CD4-positive, alpha-beta memory T cell (primary cell): ENCODE data around the gene SDSL. TPM values are rescaled to one million over a fixed set of nuclear protein-coding genes. Genes with fewer than 3 reads are reported as not detected.

Experiments used
- CTCF ChIA-PET: fragments of 350-600 bp; sonication (Branson Sonifier 250); formaldehyde crosslinking; loops from one replicate; lab custom pipeline; 2021; ENCODE audit warnings: inconsistent platforms; ENCODE audit not compliant: partially characterized antibody; lab: Charles Lee
- POLR2A ChIA-PET: fragments of 350-600 bp; sonication (Branson Sonifier 250); formaldehyde crosslinking; loops from one replicate; lab custom pipeline; 2021; ENCODE audit not compliant: partially characterized antibody; lab: Charles Lee
- DNase-seq, 5 donors: peaks; one replicate each; pipeline versions ENCODE4 v3.0.0 to v3.0.0-alpha.2; 2020 to 2022; ENCODE audit warnings: mixed read lengths in 1 of 5
- H3K27ac ChIP-seq: one replicate; pipeline ENCODE4 v1.7.0; 2013; ENCODE audit warnings: low read depth, low read length
- H3K27me3 ChIP-seq: 2 replicates; pipeline ENCODE4 v1.7.0; 2013; ENCODE audit warnings: mild to moderate bottlenecking, low read length, moderate library complexity; ENCODE audit not compliant: insufficient read depth
- H3K36me3 ChIP-seq: 2 replicates; pipeline ENCODE4 v1.7.0; 2013; ENCODE audit warnings: mild to moderate bottlenecking, low read length, moderate library complexity; ENCODE audit not compliant: insufficient read depth
- H3K4me1 ChIP-seq: 2 replicates; pipeline ENCODE4 v1.7.0; 2013; ENCODE audit warnings: mild to moderate bottlenecking, low read length, moderate library complexity; ENCODE audit not compliant: insufficient read depth
- H3K4me3 ChIP-seq, 2 donors: one replicate each; pipeline ENCODE4 v1.7.0; 2013; ENCODE audit warnings: low read length in 2 of 2, mild to moderate bottlenecking in 1 of 2
- H3K9me3 ChIP-seq, 2 donors: one replicate each; pipeline ENCODE4 v1.7.0; 2013; ENCODE audit warnings: low read length in 2 of 2, control low read depth in 1 of 2; ENCODE audit not compliant: control insufficient read depth in 1 of 2
- H3K27ac Mint-ChIP-seq, 7 donors: one replicate each; pipeline ENCODE4 v1.8.0; 2020 to 2021; ENCODE audit warnings: mixed read lengths in 7 of 7, mild to moderate bottlenecking in 6 of 7, inconsistent platforms in 3 of 7, moderate library complexity in 3 of 7
- H3K27me3 Mint-ChIP-seq, 2 donors: one replicate each; pipeline ENCODE4 v1.8.0; 2020 to 2021; ENCODE audit warnings: mixed read lengths in 2 of 2
- H3K36me3 Mint-ChIP-seq, 2 donors: one replicate each; pipeline ENCODE4 v1.8.0; 2020 to 2021; ENCODE audit warnings: mixed read lengths in 2 of 2, inconsistent platforms in 1 of 2, mild to moderate bottlenecking in 1 of 2
- H3K4me1 Mint-ChIP-seq, 4 donors: one replicate each; pipeline ENCODE4 v1.8.0; 2020 to 2021; ENCODE audit warnings: mixed read lengths in 4 of 4, mild to moderate bottlenecking in 1 of 4
- H3K4me3 Mint-ChIP-seq, 8 donors: one replicate each; pipeline ENCODE4 v1.8.0; 2020 to 2021; ENCODE audit warnings: mixed read lengths in 8 of 8, mild to moderate bottlenecking in 7 of 8, moderate library complexity in 6 of 8, inconsistent platforms in 3 of 8
- H3K9me3 Mint-ChIP-seq, 8 donors: one replicate each; pipeline ENCODE4 v1.8.0; 2020 to 2021; ENCODE audit warnings: mixed read lengths in 8 of 8, mild to moderate bottlenecking in 5 of 8, inconsistent platforms in 3 of 8, moderate library complexity in 1 of 8
- intact Hi-C: fragments of 100-400 bp; cut with micrococcal nuclease; formaldehyde crosslinking; loops from one replicate; pipeline ENCODE4 v1.15.1; 2023
- polyA plus RNA-seq, 2 donors: library from polyadenylated mRNA; unstranded; fragments of 300-500 nt; fragmentation: Illumina TruSeq; gene quantifications; one replicate each; pipeline ENCODE4 v1.2.3, GENCODE V29; 2021
- total RNA-seq, 2 experiments: library from RNA; stranded (reverse); gene quantifications; one replicate each; pipeline ENCODE4 v1.2.3, GENCODE V29; 2021

The SDSL gene
- total and polyA plus RNA-seq, 4 experiments from 2014 or later: 0.67 to 1.1 TPM; not detected in 2

GRCh38 chr12:113384778-113385177 is 37.4 kb upstream of the SDSL start:
- Mint-ChIP-seq H3K4me3 (no peak overlapping the region), H3K36me3 (peaks cover 9 to 35% of the 10 kb centered on the region in 2 donors), H3K27ac (peak overlapping the region in 1 of 7 donors; percentile 38), H3K4me1 (no peaks in the 10 kb centered on the region), H3K9me3 (no peaks in the 10 kb centered on the region), H3K27me3 (no peaks in the 10 kb centered on the region)
- H3K4me3 ChIP-seq: no peak overlapping the region
- H3K9me3 ChIP-seq: no peaks in the 10 kb centered on the region
- H3K27me3 ChIP-seq: no peaks in the 10 kb centered on the region
- intact Hi-C loops: no loop called here
- H3K36me3 ChIP-seq: no peaks in the 10 kb centered on the region
- H3K4me1 ChIP-seq: no peaks in the 10 kb centered on the region
- H3K27ac ChIP-seq: no peak overlapping the region
- no peak for DNase-seq
- ChIA-PET CTCF (no interaction called here), POLR2A (no interaction called here)

- DNase-seq: no peak
- Histone ChIP-seq H3K36me3 (no peaks in the 10 kb centered on the region), H3K9me3 (no peaks in the 10 kb centered on the region), H3K27me3 (no peaks in the 10 kb centered on the region), H3K4me3 (no peak overlapping the region), H3K27ac (no peak overlapping the region), H3K4me1 (no peaks in the 10 kb centered on the region)
- Mint-ChIP-seq H3K27ac (peak overlapping the region in 3 of 7 donors; percentile 27 to 69 (median 38)), H3K36me3 (peaks cover 9 to 34% of the 10 kb centered on the region in 2 donors), H3K4me1 (no peaks in the 10 kb centered on the region), H3K4me3 (peak overlapping the region in 1 of 8 donors; percentile 26), H3K27me3 (no peaks in the 10 kb centered on the region), H3K9me3 (no peaks in the 10 kb centered on the region)
- intact Hi-C loops: no loop called here
- POLR2A ChIA-PET: no interaction called here
- CTCF ChIA-PET: no interaction called here
Observed at GRCh38 chr12:113385282-113385882, 36.8 kb upstream of the SDSL start.

GRCh38 chr12:113386866-113387566 is 35.2 kb upstream of the SDSL start:
- Histone ChIP-seq H3K27me3 (no peaks in the 10 kb centered on the region), H3K36me3 (no peaks in the 10 kb centered on the region), H3K4me1 (no peaks in the 10 kb centered on the region), H3K4me3 (no peak overlapping the region), H3K27ac (no peak overlapping the region), H3K9me3 (no peaks in the 10 kb centered on the region)
- intact Hi-C loops: no loop called here
- no peak overlapping the region for H3K27ac Mint-ChIP-seq
- no peak overlapping the region for H3K4me3 Mint-ChIP-seq
- CTCF ChIA-PET: no interaction called here
- H3K4me1 Mint-ChIP-seq: no peaks in the 10 kb centered on the region
- no peak for DNase-seq
- peaks cover 9 to 25% of the 10 kb centered on the region in 2 donors for H3K36me3 Mint-ChIP-seq
- H3K27me3 Mint-ChIP-seq: no peaks in the 10 kb centered on the region
- H3K9me3 Mint-ChIP-seq: no peaks in the 10 kb centered on the region
- POLR2A ChIA-PET: no interaction called here

- POLR2A ChIA-PET: no interaction called here
- CTCF ChIA-PET: no interaction called here
- Histone ChIP-seq H3K27me3 (no peaks in the 10 kb centered on the region), H3K4me3 (no peak overlapping the region), H3K4me1 (no peaks in the 10 kb centered on the region), H3K9me3 (no peaks in the 10 kb centered on the region), H3K27ac (no peak overlapping the region), H3K36me3 (no peaks in the 10 kb centered on the region)
- Mint-ChIP-seq H3K4me3 (no peak overlapping the region), H3K9me3 (no peaks in the 10 kb centered on the region), H3K4me1 (no peaks in the 10 kb centered on the region), H3K36me3 (peaks cover 9 to 22% of the 10 kb centered on the region in 2 donors), H3K27ac (no peak overlapping the region), H3K27me3 (no peaks in the 10 kb centered on the region)
- DNase-seq: no peak
- intact Hi-C loops: no loop called here
Observed at GRCh38 chr12:113387631-113388030, 34.5 kb upstream of the SDSL start.

GRCh38 chr12:113388351-113388750 is 33.8 kb upstream of the SDSL start:
- Histone ChIP-seq H3K27ac (no peak overlapping the region), H3K36me3 (no peaks in the 10 kb centered on the region), H3K27me3 (no peaks in the 10 kb centered on the region), H3K9me3 (no peaks in the 10 kb centered on the region), H3K4me1 (no peaks in the 10 kb centered on the region), H3K4me3 (no peak overlapping the region)
- Mint-ChIP-seq H3K4me1 (no peaks in the 10 kb centered on the region), H3K36me3 (peaks cover 9 to 22% of the 10 kb centered on the region in 2 donors), H3K4me3 (no peak overlapping the region), H3K9me3 (no peaks in the 10 kb centered on the region), H3K27ac (no peak overlapping the region), H3K27me3 (no peaks in the 10 kb centered on the region)
- no peak for DNase-seq
- intact Hi-C loops: no loop called here
- ChIA-PET POLR2A (no interaction called here), CTCF (no interaction called here)

GRCh38 chr12:113390064-113391043 is 31.8 kb upstream of the SDSL start:
- H3K4me3 Mint-ChIP-seq: no peak overlapping the region
- intact Hi-C loops: no loop called here
- H3K27me3 ChIP-seq: no peaks in the 10 kb centered on the region
- no peak overlapping the region for H3K4me3 ChIP-seq
- no peaks in the 10 kb centered on the region for H3K4me1 Mint-ChIP-seq
- no peak for DNase-seq
- H3K9me3 Mint-ChIP-seq: no peaks in the 10 kb centered on the region
- POLR2A ChIA-PET: no interaction called here
- H3K27ac ChIP-seq: no peak overlapping the region
- H3K9me3 ChIP-seq: no peaks in the 10 kb centered on the region
- H3K27ac Mint-ChIP-seq: no peak overlapping the region
- H3K36me3 Mint-ChIP-seq: peaks cover 9 to 14% of the 10 kb centered on the region in 2 donors
- H3K36me3 ChIP-seq: no peaks in the 10 kb centered on the region
- H3K27me3 Mint-ChIP-seq: no peaks in the 10 kb centered on the region
- no peaks in the 10 kb centered on the region for H3K4me1 ChIP-seq
- CTCF ChIA-PET: no interaction called here

- Mint-ChIP-seq H3K36me3 (peaks cover 6 to 12% of the 10 kb centered on the region in 2 donors), H3K9me3 (no peaks in the 10 kb centered on the region), H3K27ac (no peak overlapping the region), H3K4me1 (no peaks in the 10 kb centered on the region), H3K4me3 (no peak overlapping the region), H3K27me3 (no peaks in the 10 kb centered on the region)
- H3K36me3 ChIP-seq: no peaks in the 10 kb centered on the region
- POLR2A ChIA-PET: no interaction called here
- H3K27me3 ChIP-seq: no peaks in the 10 kb centered on the region
- DNase-seq: no peak
- no peaks in the 10 kb centered on the region for H3K4me1 ChIP-seq
- no peaks in the 10 kb centered on the region for H3K9me3 ChIP-seq
- no peak overlapping the region for H3K4me3 ChIP-seq
- intact Hi-C loops: no loop called here
- CTCF ChIA-PET: no interaction called here
- H3K27ac ChIP-seq: no peak overlapping the region
Observed at GRCh38 chr12:113391145-113391544, 31.0 kb upstream of the SDSL start.
